VCaP (cell line): ENCODE measurements around the gene LPCAT2.

Experiments used
- H3K27ac ChIP-seq: fragments of 450-650 bp; 2 replicates; pipeline ENCODE4 v1.5.1; 2017
- CTCF ChIP-seq: fragments of 450-650 bp; conservative IDR thresholded peaks from 2 replicates; pipeline ENCODE4 v1.5.1; 2017; ENCODE audit warnings: mild to moderate bottlenecking, moderate library complexity

Gene LPCAT2

GRCh38 chr16:55482056-55482455 is 26.8 kb upstream of the LPCAT2 start:
- no peak overlapping the region for H3K27ac ChIP-seq
- no peak for TF ChIP-seq CTCF

DNA sequence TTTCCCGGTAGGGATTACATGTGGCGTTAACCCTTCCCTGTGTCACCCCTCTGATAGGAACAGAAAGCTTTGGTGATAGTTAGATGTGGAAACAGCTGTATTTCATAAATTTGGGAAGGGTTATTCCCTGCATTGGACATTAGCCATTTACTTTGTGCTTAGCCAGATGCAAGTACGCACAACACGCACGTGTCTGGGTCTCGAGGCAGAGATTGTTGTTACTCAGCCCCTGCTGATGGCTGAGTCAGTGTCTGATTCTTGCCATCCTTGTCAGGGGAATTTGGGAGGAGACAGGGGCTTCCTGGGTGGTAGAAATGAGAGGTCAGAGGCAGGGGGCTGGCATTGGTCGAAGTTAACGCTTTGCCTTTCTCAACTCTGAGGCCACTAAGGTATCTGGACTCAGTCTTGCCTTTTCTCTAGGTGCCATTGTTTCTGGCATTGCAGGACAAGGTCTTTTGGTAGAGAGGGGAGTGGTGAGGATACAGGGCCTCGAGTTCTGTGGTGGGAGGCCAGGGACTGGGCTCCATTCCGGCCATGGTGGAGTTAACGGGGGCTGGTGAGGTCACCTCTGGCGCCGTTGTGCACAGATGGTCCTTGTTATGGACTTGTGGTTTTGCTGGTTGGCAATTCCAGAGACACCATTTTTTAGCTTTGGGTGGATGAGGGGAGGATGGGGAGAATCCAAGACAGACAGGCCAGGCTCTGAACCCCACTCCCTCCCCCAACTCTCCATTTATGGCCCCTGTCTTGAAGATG is 21.6 kb upstream of the LPCAT2 start:
- H3K27ac ChIP-seq = no peak overlapping the region
- TF ChIP-seq CTCF = no peak

DNA sequence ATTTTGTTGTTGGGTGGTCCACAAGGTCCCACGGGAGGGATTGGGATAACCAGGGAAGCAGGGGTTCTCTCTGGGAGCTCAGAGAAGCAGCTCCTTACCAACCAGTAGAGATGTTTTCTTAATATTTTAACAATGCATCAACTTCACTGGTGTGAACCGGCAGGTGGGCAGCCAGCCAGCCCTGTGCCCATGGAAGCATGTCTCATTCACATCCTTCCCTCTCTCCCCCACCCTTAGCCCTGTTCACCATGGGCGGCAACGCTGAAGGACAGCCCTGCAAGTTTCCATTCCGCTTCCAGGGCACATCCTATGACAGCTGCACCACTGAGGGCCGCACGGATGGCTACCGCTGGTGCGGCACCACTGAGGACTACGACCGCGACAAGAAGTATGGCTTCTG is 20.6 kb upstream of the LPCAT2 start:
- H3K27ac ChIP-seq = no peak overlapping the region
- no peak for TF ChIP-seq CTCF

DNA sequence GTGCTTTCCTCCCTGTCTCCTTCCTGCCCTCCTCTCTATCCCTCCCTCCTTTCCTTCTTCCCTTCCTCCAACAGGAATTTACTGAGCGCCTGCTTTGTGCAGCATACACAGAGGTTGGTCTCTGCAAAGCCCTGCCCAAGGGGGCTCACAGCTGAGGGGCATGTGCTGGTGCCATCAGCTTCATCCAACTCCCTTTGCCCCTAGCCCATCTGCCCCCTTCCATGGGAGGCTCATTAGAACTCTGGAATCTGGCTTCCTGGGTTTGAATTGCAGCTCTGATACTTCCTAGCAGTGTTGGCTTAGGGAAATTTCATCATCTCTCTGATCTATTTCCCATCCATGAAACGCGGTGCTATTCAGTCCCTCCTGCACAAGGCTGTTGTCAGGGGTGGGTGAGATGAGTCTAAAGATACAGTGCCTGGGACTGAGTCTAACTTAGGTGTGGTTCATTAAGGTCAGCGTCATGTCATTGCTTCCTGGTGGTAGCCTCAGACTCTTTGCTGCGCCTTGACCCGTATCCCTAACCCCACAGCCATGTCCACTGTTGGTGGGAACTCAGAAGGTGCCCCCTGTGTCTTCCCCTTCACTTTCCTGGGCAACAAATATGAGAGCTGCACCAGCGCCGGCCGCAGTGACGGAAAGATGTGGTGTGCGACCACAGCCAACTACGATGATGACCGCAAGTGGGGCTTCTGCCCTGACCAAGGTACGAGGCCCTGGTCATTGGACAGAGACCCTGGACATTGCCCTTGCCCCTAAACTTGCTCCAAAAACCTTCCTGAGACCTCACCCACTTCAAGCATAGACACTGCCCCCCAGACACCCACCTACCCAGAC is 19.5 kb upstream of the LPCAT2 start:
- TF ChIP-seq CTCF = no peak
- H3K27ac ChIP-seq = no peak overlapping the region

DNA sequence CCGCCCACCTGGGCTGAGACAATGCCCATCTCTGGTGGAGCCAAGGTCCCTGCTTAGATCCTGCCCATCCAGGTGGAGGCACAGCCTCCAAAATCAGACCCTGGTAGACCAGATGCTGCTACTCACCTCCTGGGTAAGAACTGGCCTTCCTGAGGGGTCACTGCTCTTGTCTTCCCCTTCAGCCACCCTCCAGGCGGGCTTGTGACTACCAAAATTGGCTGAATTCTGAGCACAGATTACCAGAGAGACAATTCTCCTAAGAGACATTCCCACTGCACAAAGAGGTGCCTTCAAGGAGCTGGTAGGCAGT is 19.0 kb upstream of the LPCAT2 start:
- H3K27ac ChIP-seq = no peak overlapping the region
- TF ChIP-seq CTCF = no peak

GRCh38 chr16:55490301-55490700 is 18.6 kb upstream of the LPCAT2 start:
- TF ChIP-seq CTCF = no peak
- no peak overlapping the region for H3K27ac ChIP-seq

DNA sequence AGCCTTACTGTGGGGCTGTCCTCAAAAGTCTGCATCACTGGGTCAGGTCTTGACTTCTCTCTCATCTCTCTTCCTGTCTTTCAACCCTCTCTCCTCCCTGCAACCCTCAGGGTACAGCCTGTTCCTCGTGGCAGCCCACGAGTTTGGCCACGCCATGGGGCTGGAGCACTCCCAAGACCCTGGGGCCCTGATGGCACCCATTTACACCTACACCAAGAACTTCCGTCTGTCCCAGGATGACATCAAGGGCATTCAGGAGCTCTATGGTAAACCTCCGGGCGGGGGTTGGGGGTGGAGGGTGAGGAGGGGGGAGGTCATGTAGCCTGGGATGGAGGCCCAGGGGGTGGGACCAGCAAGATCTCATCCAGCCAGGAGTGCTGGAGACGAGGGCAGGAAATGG is 17.2 kb upstream of the LPCAT2 start:
- no peak for TF ChIP-seq CTCF
- no peak overlapping the region for H3K27ac ChIP-seq
